Hepatocyte (in vitro differentiated cells): ENCODE measurements around the gene KAT2B.

Experiments
- CTCF ChIP-seq: fragments of 200-600 bp; sonication (generic); IDR thresholded peaks from 2 replicates; pipeline ENCODE4 v1.5.1; 2016; ENCODE audit warnings: antibody characterized with exemption, mild to moderate bottlenecking; ENCODE audit not compliant: poor library complexity
- EZH2 ChIP-seq: fragments of 200-600 bp; sonication (generic); IDR thresholded peaks from 2 replicates; pipeline ENCODE4 v1.6.1; 2016; ENCODE audit warnings: antibody characterized with exemption, mild to moderate bottlenecking, borderline replicate concordance
- EZH2phosphoT487 ChIP-seq: fragments of 200-600 bp; sonication (generic); IDR thresholded peaks from one replicate; pipeline ENCODE4 v1.6.1; 2018; ENCODE audit warnings: antibody characterized with exemption, mild to moderate bottlenecking, low read depth, moderate library complexity; ENCODE audit not compliant: unreplicated experiment, severe bottlenecking

- TF ChIP-seq CTCF (no peak), EZH2phosphoT487 (no peak), EZH2 (no peak)
Observed at GRCh38 chr3:20039466-20039764, 831 bp upstream of the KAT2B start.
